HuH-7.5 (cell line): ENCODE results near the gene SERGEF.

Experiments
- DNase-seq: peaks from one replicate; pipeline ENCODE4 v3.0.0; 2011; ENCODE audit warnings: low spot score

Gene SERGEF

GRCh38 chr11:18012906-18013781, at the start of gene SERGEF:
Gene SERGEF, minus strand, starts transcription at chr11:18013047. Its CDS starts 37 bp downstream, at chr11:18013010.
- DNase-seq, result peak; percentile 73

DNA sequence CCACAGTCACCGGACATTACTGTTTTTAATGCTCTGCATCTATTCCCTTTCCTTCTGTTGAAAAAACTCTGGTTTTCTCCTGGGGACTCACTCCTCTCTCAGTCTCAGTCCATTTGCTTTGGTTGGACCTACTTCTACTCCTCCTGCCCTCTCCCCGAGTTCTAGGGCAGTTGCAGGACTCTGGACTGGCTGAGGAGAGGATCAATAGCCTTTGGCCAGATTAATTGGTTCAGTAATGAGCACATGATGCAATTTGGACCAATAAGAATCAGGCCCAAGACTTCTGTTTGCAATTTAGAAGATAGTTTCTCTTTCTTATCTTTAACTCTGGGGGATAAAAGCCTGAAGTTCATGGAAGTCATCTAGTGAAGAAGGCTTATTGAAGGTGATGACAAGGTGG, 48.5 kb upstream of the SERGEF start:
- no peak for DNase-seq

DNA sequence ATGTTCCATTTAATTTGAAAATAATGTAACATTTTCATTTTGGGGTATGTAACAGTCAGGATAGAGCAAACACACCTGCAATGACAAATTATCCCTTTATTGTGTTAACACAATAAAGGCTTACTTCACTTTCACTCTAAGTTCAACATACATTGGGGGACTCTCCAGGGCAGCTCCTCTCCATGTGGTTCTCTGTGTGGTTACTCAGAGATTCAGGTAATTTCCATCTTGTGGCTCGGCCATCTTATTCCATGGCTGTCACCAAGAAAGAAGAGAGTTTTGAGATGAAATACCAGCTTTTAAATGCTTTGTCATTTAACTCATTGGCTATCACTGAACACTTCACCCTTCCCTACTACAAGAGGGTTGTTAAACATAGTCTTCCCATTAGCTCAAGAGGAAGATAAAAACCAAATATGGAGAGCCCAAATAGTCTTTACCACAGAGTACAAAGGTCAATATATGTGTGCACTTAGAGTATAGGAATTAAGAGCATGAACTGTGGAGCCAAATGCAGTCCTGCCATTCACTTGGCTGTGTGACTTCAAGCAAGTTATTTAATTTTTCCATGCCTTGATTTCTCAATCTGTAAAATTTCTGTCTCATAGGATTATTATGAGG, 43.8 kb upstream of the SERGEF start:
- no peak for DNase-seq

GRCh38 chr11:18054511-18055103, 41.8 kb upstream of the SERGEF start:
- no peak for DNase-seq

GRCh38 chr11:18050848-18051247, 38.0 kb upstream of the SERGEF start:
- no peak for DNase-seq

DNA sequence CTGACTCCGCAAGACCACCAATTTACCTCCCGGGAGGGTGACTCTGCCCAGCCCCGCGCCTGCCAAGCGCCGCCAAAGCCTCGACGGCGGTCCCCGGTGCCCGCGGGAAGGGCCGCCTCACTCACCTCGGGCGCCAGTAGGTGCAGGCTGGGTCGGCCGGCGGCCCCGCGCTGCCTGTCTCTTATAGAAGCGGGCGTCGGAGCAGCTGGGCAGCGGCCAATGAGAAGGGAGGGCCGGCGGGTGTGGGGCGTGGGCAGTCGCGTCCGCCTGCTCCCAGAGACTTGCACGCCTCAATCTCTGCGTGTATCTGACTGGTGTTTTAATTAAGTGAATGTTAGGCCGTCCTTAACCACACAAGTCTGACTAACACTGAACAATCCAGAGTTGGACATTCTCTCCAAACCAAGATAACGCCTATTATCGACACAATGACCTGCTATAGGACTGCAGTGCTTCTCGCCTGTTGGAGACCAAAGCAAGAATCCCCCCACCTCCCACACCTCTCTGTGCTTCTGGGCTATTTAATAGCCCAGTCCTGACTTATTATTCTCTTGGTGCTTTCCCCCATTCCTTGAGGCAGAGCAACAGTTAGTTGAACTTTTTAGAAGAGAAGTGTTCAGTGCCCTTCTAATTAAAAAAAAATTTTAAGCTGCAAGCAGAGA, 33.4 kb upstream of the SERGEF start, which contains the start of gene TPH1:
TSS of gene TPH1 (minus strand) at position 154 of the 662 bp plus-strand sequence. CDS start 5,507 bp downstream, outside the sequence.
- DNase-seq, result peak; percentile 34

DNA sequence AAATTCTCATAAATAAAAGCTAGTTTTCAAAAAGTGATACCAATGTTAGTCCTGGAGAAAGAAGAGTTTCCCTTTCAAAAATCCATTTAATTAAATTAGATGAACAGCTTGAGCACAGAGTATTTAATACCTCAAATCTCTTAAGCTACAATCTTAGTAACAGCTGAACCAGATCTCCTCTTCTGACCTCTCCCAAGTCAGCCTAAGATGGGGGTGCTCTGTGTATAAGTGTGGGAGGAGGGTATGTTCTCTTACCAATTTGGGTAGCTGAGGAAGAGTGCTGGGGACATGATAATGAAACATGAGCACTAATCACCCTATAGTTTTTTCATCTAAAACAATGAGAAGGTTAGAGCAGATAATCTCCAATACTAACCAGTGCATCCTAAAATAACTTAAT, 23.6 kb upstream of the SERGEF start:
- DNase-seq, result no peak

GRCh38 chr11:18027475-18027874, 14.6 kb upstream of the SERGEF start:
- DNase-seq, result no peak

GRCh38 chr11:18022419-18022818, 9.6 kb upstream of the SERGEF start:
- no peak for DNase-seq

DNA sequence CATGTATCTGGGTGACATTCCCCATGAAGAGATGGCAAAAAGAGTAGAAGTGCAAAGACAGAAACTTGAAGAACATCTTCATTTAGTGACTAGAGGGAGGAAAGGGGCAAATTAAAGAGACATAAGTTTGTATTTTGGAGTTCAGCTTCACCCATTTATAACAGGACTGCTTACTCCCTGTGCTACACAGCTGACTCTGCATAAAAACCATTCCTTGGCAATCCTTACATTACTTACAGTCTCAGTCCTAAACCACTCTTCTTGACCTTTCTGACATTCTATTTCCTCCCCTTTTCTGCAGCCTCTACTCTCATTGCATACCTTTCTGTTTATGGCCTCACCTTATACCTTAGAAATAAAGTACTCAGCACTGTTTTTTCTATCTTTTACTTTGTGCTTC, 6.8 kb upstream of the SERGEF start:
- no peak for DNase-seq

DNA sequence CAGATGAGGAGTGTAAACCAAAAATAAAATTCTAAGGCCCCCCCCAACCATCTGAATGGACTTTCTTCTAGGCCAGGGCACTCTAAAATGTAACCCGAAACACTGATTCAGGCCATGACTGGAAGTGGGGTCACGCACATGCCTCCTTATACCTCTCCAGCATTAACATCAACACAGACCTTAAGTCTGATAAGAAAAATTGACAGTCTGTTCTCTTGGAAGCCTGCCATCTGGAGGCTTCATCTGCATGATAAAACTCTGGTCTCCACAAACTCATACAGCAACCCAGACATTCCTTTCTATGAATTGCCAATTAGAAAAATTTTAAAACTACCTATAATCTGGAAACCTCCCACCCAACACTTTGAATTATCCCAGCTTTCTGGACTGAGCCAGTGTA, 3.9 kb upstream of the SERGEF start:
- no peak for DNase-seq

DNA sequence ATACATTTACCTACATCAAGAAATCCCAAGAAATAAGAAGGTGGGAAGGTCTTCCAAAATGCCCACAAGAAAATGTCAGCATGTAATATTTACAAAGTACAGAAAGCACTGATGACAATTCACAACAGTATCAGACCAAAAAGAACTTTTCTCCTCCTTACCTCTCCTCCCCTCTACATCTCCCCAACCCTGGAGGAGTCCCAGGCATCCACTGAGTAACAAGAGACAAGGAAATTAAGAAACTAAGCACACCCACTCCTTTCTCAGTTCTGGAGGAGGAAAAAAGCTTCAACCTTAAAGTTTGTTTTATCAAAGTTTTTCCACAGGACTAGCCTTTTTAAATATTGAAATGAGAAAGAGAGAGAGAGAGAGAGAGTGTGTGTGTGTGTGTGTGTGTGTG, 2.0 kb upstream of the SERGEF start:
- DNase-seq, result no peak

DNA sequence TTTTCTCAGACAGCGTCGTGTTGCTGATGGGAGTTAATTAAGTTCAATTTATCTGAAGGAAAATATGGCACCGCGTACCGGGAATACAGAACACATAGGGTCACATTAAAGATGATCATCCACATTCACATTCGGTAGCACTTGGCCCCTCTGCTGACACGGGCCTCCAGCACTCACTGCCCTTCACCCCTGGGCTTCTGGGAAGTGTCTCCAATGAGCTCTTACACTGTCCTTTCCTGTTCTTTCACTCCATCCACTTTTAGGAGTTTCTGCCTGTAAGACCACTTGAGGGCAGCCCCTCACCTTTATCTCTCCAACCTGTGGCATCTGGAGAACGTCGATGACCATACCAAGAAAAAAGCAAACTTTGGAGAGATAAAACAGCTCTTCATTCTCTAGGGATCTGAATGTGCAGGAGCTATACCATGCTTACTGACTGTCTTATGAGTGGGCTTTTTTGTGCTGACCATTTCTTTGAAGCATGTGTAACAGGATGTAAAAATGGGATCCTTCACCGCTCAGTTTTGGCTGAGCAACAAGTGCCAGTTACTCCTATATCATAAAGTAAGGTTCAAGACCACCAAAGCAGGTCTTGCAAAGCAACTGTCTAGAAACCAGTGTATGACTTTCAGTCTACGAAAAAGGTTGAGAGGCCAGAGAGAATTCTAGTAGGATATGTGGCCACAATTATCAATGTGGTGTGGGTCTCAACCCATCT, 1.1 kb upstream of the SERGEF start:
- DNase-seq, result no peak

GRCh38 chr11:18012122-18012905, 533 bp downstream of the SERGEF start:
- DNase-seq, result peak; percentile 13

- DNase-seq, result no peak
Measured at GRCh38 chr11:18011633-18012032, 1.2 kb downstream of the SERGEF start.

DNA sequence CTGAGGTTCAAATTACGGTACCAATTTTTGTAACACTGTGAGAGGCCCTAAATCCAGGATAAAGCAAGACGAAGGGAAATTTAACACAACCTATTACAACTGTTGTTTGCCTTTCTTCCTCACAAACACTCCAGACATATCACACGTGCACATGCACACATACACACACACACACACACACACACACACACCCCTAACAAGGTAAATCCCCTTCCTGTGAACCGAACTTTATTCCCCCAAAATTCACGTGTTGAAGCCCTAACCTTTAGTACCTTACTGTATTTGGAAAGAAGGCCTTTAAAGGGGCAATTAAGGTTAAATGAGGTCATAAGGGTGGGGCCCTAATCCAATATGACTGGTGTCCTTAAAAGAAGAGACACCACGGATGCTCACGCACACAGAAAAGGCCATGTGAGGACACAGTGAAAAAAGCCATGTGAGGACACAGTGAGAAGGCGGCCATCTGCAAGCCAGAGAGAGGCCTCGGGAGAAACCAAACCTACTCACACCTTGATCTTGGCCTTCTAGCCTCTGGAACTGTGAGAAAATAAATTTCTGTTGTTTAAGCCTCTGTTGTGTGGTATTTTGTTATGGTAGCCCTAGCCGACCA, 1.8 kb downstream of the SERGEF start:
- DNase-seq, result no peak

DNA sequence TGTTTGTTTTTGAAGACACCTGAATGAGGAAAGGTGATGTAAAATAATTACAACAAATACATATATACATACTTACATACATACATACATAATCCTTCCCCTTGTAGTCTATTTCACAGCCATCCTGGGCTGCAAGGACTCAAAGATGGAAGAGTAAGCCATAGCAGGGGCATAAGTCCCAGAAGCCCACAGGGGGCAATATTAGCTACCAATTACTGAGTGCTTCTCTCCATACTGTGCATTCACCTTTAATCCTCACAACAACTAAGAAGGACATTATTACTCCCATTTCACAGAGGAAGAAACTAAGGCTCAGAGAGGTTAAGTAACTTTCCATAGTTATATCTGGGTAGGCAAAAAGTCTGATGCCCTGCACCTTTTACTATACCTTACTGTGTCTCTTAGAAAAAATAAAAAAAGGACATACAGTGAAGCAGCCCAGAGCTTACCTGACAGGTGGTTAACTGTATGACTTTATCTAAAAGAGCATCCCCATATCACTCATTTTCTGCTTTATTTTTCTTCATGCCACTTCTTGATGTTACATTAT, 2.7 kb downstream of the SERGEF start:
- no peak for DNase-seq

DNA sequence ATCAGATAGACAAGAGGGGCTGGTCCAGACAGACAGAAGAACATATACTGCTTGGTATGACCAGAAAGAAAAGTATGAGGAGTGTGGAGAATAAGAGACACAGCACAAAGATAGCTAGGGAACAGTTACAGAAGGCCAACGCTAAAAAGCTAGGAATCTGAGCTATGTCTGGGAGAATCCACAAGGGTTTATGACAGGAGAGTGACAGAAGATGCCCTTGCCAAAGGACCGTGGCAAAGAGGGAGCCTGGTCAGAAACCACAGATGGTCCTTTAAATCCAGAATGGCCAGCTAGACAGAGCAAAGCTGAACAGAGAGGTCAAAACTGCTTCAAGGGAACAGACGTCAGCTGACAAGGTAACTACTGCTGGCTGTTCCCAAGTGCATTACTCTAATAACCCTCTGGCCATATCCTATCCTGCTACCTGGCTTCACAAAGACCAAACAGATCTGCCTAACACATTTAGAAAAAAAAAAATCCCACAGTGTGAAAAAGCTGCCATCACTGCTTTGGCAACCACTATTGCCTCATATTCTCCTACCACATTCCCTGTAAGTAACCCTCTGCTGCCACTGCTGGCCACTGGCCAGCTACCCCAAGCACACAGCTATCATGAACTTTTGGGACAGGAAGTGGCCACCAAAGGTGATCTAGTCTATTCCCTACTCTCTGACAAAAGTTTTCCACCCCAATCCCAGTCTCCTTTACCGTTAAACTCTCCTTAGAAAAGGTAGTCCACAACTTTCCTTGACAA, 7.3 kb downstream of the SERGEF start:
- no peak for DNase-seq

GRCh38 chr11:18001191-18001590, 11.7 kb downstream of the SERGEF start:
- DNase-seq, result no peak

- DNase-seq, result no peak
Measured at GRCh38 chr11:18000760-18001159, 12.1 kb downstream of the SERGEF start.
